AG04450 (cell line): ENCODE data around the gene CENPO. TPM values are rescaled to one million over a fixed set of nuclear protein-coding genes. Genes with fewer than 3 reads are reported as not detected.

Experiments used
- CTCF ChIA-PET: fragments of 300-600, 350-600 bp; formaldehyde crosslinking; extraction: SDS; loops from one replicate; lab custom pipeline; 2022; ENCODE audit warnings: antibody characterized with exemption, inconsistent platforms; lab: Charles Lee
- POLR2A ChIA-PET: fragments of 350-600 bp; formaldehyde crosslinking; extraction: SDS; loops from one replicate; lab custom pipeline; 2021; ENCODE audit warnings: antibody characterized with exemption, inconsistent platforms; lab: Yijun Ruan, JAX
- DNase-seq: peaks from one replicate; pipeline ENCODE4 v3.0.0-alpha.2; 2011; ENCODE audit warnings: low read depth, low spot score
- H3K27ac ChIP-seq: one replicate; pipeline ENCODE4 v1.5.1; 2012; ENCODE audit warnings: low read depth, low read length, control low read depth
- H3K27me3 ChIP-seq: one replicate; pipeline ENCODE4 v1.6.0; 2012; ENCODE audit warnings: low read length; ENCODE audit not compliant: control insufficient read depth, insufficient read depth
- H3K4me3 ChIP-seq: 2 replicates; pipeline ENCODE4 v1.5.1; 2011; ENCODE audit warnings: mild to moderate bottlenecking, low read depth, low read length, control low read depth
- H3K9me3 ChIP-seq: 2 replicates; pipeline ENCODE4 v1.5.1; 2012; ENCODE audit warnings: low read length; ENCODE audit not compliant: control insufficient read depth, insufficient read depth
- CTCF ChIP-seq: IDR thresholded peaks from 2 replicates; pipeline ENCODE4 v1.5.1; 2011; ENCODE audit warnings: low read depth, low read length, control low read depth, inconsistent platforms
- polyA plus RNA-seq: library from polyadenylated mRNA; depleted of rRNA; stranded (reverse); fragments of >200 nt; gene quantifications from 2 replicates; pipeline ENCODE4 v1.2.3, GENCODE V29; 2011

The CENPO gene
- polyA plus RNA-seq, 1 experiment = 15.7 TPM

- H3K27me3 ChIP-seq = no peaks in the 10 kb centered on the region
- no peaks in the 10 kb centered on the region for H3K9me3 ChIP-seq
- TF ChIP-seq CTCF = no peak
- ChIA-PET POLR2A (no interaction called here), CTCF (interaction anchor here (0.7 to 1.2 kb wide), 2 partner anchors 9 to 135 kb away, joined by 3 to 10 read pairs; no protein-coding TSS in a partner anchor)
- H3K4me3 ChIP-seq = no peak overlapping the region
- DNase-seq = no peak
- H3K27ac ChIP-seq = no peak overlapping the region
Measured at GRCh38 chr2:24747299-24747698, 45.9 kb upstream of the CENPO start.

GRCh38 chr2:24749069-24749691, 44.0 kb upstream of the CENPO start:
- Histone ChIP-seq H3K4me3 (no peak overlapping the region), H3K27me3 (no peaks in the 10 kb centered on the region), H3K27ac (no peak overlapping the region), H3K9me3 (no peaks in the 10 kb centered on the region)
- POLR2A ChIA-PET = no interaction called here
- no peak for DNase-seq
- no peak for TF ChIP-seq CTCF
- CTCF ChIA-PET = no interaction called here

GRCh38 chr2:24754985-24755705, 38.1 kb upstream of the CENPO start:
- Histone ChIP-seq H3K27ac (no peak overlapping the region), H3K27me3 (no peaks in the 10 kb centered on the region), H3K4me3 (no peak overlapping the region), H3K9me3 (no peaks in the 10 kb centered on the region)
- no peak for DNase-seq
- TF ChIP-seq CTCF = no peak
- CTCF ChIA-PET = interaction anchor here (0.8 kb wide), 1 partner anchor 345 kb away, joined by 3 read pairs; no protein-coding TSS in a partner anchor
- POLR2A ChIA-PET = no interaction called here

GRCh38 chr2:24756789-24757188, 36.4 kb upstream of the CENPO start:
- H3K27me3 ChIP-seq = no peaks in the 10 kb centered on the region
- no peak for TF ChIP-seq CTCF
- DNase-seq = no peak
- no peak overlapping the region for H3K4me3 ChIP-seq
- H3K9me3 ChIP-seq = no peaks in the 10 kb centered on the region
- ChIA-PET CTCF (no interaction called here), POLR2A (no interaction called here)
- H3K27ac ChIP-seq = no peak overlapping the region

- Histone ChIP-seq H3K9me3 (no peaks in the 10 kb centered on the region), H3K27ac (no peak overlapping the region), H3K4me3 (no peak overlapping the region), H3K27me3 (no peaks in the 10 kb centered on the region)
- ChIA-PET CTCF (interaction anchor here (0.5 to 1.5 kb wide), 4 partner anchors 13 to 352 kb away, joined by 3 to 8 read pairs (median 3); no protein-coding TSS in a partner anchor), POLR2A (interaction anchor here (0.5 to 1.2 kb wide), 3 partner anchors 24 to 181 kb away, joined by 3 to 4 read pairs (median 4); partner anchors contain the start of genes CENPO and PTRHD1)
- no peak for DNase-seq
- TF ChIP-seq CTCF = no peak
Measured at GRCh38 chr2:24761866-24762265, 31.4 kb upstream of the CENPO start.
